SK-MEL-5 (cell line): Measurements from ENCODE around the gene ELMOD3. TPM values are rescaled to one million over a fixed set of nuclear protein-coding genes. Genes with fewer than 3 reads are reported as not detected.
A peak's percentile ranks its signal among the peaks of the same experiment; 100 is the strongest.
"Not testable (repeated sequence)": the region's sequence is repeated elsewhere in the genome, so short reads cannot be mapped to it uniquely, and the experiment has no call there.

ENCODE experiments used
- DNase-seq: peaks from one replicate; pipeline ENCODE4 v3.0.0-alpha.2; 2016; ENCODE audit warnings: low read depth, low spot score
- in situ Hi-C: cut with HindIII; loops from 2 replicates; pipeline ENCODE4 v1.10.0; 2016; ENCODE audit warnings: low sequenced_read_pairs, high pct_unique_total_duplicates, low pct_unique_long_range_greater_than_20kb
- total RNA-seq: library from RNA; depleted of rRNA; stranded (reverse); fragments of >200 nt; shearing (Covaris generic); gene quantifications from 2 replicates; pipeline ENCODE4 v1.2.3, GENCODE V29; 2014

The ELMOD3 gene
- total RNA-seq, 1 experiment from 2014 or later: 13.7 TPM

DNA sequence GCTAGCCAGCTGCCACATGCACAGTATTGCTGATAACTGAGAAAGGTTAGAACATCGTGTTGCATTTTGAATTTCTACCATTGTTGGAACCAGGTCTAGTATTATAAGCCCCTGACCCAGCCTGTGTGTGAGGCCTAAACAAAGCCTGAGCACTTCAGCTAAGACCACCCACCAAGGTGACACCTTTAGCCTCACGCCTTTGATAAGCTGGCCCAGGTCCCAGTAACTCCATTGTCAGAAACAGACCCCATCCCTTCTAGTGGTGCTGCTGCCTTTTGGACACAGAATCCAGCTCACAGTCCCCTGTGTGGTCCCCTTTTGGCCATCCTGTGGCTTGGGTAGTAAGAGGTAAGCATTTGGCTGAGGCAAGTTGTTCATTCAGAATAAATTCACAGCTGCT, 1.6 kb downstream of the ELMOD3 start:
- in situ Hi-C loops: no loop called here
- DNase-seq: no peak

DNA sequence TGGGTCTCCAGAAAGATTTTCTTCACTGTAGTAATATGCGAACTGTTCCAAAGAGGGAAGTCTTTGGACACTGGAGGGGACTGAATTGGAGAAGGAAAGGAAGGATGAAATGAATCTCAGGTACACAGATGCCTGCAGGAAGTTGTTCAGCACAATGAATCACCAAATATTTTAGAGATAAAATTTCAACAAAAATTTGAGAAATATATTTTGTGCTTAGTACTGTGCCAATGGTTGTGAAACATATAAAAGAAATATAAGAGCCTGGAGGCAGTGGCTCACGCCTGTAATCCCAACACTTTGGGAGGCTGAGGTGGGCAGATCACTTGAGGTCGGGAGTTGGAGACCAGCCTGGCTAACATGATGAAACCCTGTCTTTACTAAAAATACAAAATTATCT, 3.2 kb downstream of the ELMOD3 start:
- in situ Hi-C loops: no loop called here

DNA sequence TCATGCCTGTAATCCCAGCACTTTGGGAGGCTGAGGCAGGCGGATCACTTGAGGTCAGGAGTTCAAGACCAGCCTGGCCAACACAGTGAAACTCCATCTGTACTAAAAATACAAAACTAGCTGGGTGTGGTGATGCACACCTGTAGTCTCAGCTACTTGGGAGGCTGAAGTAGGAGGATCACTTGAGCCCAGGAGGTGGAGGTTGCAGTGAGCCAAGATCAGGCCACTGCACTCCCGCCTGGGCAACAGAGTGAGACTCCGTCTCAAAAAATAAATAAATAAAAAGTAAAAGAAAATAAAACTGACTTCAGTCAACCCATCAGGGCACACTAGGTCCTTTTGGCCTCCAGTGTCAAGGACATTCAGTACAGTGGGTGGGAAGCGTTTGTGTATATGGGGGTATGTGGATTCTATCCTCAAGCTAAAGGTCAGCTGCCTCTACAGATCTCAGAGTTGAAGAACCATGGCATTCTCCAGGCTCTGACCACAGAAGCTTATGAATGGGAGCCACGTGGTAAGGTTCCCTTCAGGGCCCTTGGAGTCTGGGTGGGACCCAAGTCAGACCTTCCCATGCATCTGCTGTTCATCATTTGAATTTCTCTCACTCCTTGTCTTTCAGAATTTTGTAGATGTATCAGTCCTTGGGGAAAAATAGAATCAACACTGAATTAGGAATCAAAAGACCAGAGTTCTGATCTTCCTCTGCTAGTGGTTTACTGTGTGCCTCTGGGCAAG, 8.3 kb downstream of the ELMOD3 start:
- DNase-seq: peak; percentile 95
- in situ Hi-C loops: not testable (repeated sequence)

More for the DNA sequence above, 3.2 kb downstream of the ELMOD3 start:
- no peak for DNase-seq

DNA sequence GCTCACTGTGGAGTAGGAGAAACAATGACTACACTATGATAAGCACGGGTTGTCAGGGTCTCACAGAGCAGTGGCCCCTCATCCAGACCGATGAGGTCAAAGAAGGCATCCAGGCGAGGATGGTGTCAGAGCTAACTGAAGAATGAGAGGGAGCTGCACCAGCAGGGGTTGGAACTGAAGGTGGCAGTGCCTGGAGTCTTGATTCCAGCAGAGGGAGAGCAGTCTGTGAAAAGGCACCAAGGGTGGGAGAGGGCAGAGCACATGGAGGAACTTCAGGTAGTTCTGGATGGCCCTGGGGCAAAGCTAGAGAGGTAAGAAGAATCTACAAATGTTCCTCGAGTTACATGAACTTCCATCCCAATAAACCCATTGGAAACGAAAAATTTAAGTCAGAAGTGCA, 12.6 kb downstream of the ELMOD3 start:
- DNase-seq: peak; percentile 42
- in situ Hi-C loops: no loop called here

DNA sequence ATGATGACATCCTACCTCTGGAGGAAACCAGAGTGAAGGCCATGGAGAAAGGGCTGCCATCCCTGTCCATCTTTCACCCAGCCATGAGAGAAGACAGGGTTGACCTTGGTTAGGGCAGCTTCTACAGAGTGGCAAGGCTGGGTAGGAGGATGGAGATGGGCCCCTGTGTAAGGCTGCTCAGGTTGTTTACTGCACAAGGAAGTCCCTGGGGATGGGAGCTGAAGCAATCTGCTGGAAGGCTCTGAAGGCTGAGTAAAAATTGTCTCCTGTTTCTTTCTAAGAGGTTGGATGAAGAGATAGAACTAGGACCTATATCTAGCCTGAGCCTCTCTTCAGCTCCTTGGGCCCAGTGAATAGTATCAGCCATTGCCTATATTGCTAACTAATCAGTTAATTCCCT, 14.4 kb downstream of the ELMOD3 start:
- in situ Hi-C loops: no loop called here
- DNase-seq: no peak

DNA sequence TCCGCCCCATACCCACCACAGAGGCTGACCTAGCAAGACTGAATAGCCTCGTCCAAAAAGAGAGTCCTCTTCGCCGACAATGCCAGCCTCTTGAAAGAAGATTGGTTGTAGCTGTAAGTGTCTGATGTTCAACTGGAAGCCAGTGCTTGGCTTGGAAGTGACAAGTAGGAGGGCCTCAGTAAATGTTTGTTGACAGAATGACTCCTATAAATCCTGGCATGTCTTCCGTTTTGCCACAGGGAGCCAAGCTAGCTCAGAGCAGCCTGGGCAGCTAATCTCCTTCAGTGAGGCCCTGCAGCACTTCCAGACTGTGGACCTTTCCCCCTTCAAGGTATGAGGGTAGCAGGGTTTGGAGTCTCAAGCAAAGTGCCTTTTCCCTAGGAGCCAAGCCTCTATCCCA, 14.9 kb downstream of the ELMOD3 start:
- in situ Hi-C loops: no loop called here
- DNase-seq: no peak

DNA sequence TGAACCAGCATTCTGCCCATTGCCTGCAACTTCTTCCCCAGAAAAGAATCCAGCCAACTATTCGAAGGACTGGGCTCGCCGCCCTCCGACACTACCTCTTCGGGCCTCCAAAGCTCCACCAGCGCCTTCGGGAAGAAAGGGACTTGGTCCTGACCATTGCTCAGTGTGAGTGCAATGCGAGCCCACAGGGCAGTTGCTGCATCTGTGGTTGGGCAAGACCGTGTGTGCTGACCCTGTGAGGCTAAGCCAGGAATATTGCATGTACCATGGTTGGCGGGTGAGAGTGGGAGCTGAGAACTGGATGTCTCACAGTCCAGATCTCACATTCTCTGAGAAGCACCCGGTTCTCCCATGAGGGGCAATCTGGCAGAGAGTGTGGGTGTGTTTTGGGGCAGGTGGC, 16.5 kb downstream of the ELMOD3 start:
- no peak for DNase-seq
- in situ Hi-C loops: no loop called here

DNA sequence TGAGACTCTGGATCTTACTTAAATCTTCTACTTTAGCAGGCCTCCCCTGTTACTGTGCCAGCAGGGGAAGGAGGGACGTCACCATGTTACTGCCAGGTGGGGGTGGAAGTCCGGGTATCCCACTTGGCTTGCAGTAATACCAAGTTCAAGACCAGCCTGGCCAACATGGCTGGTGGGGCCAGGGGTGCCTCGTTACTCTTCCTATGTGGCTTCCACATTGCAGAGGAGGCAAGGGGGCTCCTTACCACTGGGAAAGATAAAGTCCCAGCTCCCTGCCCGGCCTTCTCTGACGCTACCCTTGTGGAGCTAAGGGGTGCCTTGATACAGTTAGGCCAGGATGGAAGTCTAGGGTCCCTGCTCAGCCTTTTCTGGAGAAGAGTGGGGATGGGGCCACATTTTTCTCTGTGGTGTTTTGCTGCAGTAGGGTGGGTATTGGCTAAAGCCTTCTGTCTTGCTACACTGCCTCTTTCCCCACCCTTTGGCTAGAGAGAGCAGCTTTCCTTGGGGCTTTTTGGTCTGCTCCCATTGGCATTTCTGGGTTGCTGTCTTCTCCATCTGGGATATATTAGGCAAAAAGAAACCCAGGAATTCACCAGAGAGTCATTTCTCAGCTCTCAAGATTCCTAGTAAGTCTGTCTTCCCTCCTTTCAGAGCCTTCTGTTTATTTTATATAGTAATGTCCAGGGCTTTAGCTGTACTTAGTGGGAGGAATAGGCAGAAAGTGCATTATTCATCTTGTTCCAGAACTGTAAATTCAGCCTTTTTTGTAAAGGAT, 21.9 kb downstream of the ELMOD3 start:
- in situ Hi-C loops: no loop called here
- no peak for DNase-seq

DNA sequence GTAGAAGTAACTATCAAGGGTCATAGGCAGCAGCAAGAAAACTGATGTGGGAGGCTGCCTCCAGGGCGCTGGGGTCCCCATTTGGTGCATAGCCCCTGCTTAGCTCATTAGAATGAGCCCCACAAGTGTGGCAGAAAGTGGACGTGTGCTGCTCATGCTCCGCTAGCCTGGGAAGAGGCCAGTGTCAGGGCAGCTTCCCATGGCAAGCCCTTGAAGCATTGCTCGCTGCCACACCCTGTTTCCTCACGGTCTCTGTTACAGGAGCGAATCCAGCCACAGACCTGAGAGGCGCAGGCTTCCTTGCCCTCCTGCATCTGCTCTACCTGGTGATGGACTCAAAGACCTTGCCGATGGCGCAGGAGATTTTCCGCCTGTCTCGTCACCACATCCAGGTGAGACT, 22.5 kb downstream of the ELMOD3 start:
- DNase-seq: no peak
- in situ Hi-C loops: no loop called here

DNA sequence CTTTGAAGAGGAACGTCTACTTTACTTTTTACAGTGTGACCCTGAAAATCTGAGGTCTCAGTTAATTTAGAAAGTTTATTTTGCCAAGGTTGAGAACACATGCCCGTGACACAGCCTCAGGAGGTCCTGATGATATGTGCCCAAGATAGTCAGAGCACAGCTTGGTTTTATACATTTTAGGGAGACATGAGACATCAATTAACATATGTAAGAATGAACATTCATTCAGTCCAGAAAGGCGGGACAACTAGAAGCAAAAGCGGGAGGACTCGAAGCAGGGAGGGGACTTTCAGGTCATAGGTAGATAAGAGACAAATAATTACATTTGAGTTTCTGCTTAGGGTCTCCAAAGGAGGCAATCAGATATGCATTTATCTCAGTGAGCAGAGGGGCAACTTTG, 23.7 kb downstream of the ELMOD3 start:
- DNase-seq: no peak
- in situ Hi-C loops: no loop called here

DNA sequence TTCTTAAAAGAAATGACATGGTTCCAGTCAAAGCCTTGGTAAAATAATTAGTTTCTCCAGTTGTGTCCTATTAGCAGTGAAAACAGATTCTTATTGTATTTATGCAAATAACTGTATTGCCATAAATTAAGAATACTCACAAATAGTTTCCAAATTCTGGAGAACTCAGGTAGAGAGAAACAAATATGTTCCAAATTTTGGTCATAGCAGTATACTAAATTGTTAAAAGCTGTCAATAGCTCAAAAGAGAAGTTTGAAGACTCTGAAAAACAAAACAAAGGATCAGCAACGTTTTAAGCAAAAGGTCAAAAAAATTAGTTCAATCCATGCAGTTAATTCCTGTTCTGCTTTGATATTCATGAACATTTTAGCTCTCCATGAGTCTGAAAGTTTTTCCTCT, 25.5 kb downstream of the ELMOD3 start:
- no peak for DNase-seq
- in situ Hi-C loops: no loop called here

DNA sequence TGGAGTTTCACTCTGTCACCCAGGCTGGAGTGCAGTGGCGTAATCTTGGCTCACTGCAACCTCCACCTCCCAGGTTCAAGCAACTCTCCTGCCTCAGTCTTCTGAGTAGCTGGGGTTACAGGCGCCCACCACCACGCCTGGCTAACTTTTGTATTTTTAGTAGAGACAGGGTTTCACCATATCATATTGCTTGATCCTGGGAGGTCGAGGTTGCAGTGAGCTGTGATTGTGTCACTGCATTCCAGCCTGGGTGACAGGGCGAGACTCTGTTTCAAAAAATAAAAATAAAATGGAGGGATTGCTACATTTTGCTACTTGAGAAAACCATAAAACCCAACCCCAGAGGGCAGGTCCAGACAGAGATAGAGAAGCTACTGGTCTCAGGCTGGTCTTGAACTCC, 28.6 kb downstream of the ELMOD3 start:
- in situ Hi-C loops, DNase-seq: not testable (repeated sequence)

DNA sequence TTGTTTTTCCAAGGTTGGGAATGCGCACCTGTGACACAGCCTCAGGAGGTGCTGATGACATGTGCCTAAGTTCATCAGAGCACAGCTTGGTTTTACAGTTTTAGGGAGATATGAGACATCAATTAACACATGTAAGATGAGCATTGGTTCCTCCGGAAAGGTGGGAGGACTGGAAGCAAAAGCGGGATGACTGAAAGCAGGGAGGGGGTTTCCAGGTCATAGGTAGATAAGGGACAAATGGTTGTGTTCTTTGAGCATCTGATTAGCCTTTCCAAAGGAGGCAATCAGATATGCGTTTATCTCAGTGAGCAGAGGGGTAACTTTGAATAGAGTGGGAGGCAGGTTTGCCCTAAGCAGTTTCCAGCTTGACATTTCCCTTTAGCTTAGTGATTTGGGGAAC, 29.3 kb downstream of the ELMOD3 start:
- in situ Hi-C loops: no loop called here

DNA sequence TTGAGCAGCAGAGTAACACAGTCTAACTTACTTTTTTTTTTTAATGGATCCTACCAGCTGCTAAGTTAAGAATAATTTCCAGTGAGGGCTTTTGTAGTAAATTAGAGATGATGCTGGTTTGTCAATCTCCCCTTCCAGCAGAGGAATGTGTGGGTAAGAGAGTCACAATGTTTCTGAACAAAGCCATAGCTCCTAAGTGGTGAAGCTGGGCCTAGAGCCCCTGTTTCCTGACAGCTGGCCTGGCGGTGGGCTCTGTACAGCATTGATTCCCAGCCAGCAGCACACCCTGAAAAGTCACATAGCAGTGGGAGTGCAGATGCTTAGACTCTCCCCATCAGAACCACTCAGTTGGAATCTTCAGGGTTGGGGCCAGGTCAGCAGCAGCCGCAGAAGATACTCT, 31.2 kb downstream of the ELMOD3 start:
- no peak for DNase-seq
- in situ Hi-C loops: no loop called here

More for the DNA sequence above, 29.3 kb downstream of the ELMOD3 start:
- DNase-seq: no peak

DNA sequence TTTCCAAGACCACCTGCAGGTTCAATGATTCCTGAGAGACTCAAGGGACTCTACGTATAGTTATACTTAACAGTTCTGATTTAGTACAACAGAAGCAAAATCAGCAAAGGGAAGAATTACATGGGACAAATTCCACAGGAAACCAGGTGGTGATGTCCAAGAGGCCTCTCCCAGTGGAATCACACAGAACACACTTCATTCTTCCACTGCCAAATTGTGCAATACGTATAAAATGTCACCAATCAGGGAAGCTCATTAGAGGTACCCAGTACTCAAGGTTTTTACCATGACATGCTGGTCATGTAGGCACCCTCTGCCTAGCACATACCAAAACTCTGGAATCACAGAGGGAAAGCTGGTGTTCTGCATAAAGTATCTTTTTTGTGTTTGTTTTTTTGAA, 33.2 kb downstream of the ELMOD3 start:
- in situ Hi-C loops: no loop called here
- no peak for DNase-seq

DNA sequence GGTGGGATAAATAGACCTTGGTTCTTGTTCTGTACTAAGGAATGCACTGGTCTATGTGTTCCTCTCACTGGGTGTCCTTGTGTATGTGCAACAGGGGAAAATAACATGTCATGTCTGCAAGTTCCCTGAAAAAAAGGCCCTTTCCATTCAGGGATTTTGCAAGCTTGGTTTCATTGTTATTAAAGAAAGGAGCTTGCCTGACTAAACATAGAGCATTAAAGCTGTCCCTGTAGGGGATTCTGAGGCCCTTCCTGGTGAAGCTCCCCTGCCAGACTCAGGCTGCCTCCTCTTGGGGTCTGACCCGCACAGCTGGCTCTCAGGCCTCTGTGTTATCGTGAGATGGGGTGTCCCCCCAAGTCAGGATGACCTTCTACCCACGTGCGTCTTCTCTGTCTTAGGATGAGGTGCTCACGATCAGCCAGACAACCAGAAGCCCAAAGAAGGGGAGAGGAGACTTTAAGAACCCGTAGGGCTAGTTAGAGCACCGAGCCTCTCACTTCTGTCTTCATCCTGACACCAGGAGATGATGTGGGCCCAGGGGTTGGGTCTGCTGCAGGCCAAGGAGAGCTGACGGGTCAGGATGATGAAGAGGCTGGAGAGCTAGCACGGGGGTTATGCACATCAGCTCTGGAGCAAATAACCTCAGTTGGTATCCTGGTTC, 34.4 kb downstream of the ELMOD3 start:
- in situ Hi-C loops: no loop called here
- DNase-seq: no peak

DNA sequence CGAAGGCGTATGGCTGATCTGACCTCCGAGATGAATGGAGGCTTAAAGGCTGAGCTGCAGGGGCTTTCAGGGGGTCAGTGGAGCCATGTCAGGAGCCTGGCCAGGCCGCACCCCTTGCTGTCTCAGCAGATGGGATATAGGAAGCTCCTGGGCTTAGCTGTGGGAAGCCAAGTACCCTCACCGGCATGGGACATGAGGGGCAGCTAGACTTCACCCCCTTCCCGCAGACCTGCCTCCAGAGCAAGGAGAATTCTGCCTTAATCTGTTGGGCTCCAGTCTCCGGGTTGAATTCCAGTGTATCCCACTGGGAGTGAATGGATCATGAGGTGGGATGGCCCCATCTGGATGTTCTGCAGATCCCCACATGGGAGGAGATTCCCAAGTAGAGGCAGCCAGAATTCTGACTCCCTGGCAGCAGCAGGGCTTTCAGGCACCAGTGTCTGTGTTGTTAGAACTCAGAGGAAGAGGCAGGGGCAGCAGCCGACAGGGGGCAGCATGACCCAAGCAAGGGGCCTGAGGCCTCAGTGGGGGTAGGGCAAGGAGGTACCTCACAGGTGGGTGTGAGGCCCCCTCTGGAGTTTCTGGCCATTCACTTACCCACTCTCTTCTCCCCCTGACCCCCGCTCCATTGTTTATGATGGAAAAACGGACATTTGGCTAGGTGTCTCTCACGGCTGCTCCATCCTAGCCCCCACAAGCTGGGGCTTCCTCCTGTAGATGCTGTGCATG, 36.5 kb downstream of the ELMOD3 start:
- in situ Hi-C loops: no loop called here
- DNase-seq: peak; percentile 82

DNA sequence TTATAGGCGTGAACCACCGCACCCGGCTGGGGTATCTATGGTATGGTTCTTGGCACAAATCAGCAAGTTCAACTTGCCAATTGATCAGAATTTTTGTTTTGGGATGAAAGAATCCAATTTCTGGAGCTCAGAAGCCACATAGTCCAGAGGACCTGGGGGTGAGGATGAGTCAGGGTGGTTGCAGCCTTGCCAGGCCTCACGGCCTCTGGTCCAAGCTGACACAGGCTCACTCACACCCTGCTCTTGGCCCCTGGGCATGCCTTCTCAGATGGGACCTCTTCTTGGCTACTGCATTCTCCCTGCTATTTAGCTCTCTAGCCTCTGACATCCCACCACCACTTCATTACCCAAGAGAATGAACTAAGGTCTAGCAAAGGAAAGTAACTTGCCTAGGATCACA, 39.3 kb downstream of the ELMOD3 start:
- in situ Hi-C loops: no loop called here
- DNase-seq: no peak
